HG03460 (cell line): ENCODE measurements around the gene PJA2.

Source experiments
- ATAC-seq: cut with Tn5 transposase; IDR thresholded peaks from one replicate; pipeline ENCODE4 v1.9.1; 2021; ENCODE audit not compliant: unreplicated experiment

Gene PJA2

DNA sequence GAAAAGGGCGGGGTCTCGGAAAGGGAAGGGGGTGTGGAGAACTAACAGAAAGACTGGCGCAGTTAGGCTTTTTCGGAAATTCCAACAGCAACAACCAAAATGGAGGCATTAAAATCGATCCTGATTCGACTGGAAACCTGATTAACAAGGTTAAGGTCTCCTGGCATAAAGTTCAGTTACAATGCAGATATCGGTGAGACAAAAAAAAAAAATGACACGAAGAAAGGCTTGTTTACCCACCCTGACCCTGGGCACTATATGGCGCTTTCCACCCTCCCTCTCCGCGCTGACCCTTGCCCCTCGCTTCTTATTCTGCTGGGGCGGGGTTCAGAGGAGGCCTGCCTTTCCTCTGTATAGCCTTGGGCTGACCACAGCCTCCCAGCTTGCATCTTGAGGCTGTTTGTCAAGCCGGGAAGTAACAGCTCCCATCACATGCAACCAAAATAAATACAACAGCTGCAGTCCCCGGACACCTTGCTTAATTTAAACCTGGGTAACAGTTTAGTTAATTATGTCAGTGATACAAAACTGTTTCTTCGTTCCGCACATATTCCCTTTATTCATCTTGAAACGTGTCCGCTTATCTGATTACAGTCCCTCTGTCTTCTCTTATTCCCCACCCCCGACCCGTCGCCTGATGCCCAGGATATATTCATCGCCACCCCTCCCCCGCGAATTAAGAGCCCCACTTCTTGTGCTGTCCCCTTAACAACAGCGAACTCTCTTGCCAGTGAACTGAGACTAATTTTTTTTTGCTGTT is 795 bp upstream of the PJA2 start:
- peak; percentile 16 for ATAC-seq

GRCh38 chr5:109408991-109409843 is 557 bp downstream of the PJA2 start:
- ATAC-seq, result peak; percentile 27

GRCh38 chr5:109407913-109408312 is 1.9 kb downstream of the PJA2 start:
- ATAC-seq, result no peak

DNA sequence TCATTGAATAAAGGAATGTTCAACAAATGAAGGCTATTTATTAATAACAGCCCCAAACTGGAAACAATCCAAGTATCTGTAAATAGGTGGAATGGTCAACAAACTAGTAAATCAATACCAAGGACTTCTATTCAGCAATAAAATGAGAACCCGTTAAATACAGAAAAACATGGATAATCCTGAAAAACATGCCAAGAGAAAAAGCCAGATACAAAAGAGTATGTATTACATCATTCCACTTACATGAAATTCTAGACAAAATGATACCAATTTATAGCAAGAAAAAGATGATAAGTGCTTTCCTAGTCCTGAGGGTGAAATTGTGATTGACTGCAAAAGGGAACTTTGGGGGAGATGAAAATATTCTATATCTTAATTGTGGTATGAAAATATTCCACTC is 3.1 kb downstream of the PJA2 start:
- ATAC-seq, result no peak

DNA sequence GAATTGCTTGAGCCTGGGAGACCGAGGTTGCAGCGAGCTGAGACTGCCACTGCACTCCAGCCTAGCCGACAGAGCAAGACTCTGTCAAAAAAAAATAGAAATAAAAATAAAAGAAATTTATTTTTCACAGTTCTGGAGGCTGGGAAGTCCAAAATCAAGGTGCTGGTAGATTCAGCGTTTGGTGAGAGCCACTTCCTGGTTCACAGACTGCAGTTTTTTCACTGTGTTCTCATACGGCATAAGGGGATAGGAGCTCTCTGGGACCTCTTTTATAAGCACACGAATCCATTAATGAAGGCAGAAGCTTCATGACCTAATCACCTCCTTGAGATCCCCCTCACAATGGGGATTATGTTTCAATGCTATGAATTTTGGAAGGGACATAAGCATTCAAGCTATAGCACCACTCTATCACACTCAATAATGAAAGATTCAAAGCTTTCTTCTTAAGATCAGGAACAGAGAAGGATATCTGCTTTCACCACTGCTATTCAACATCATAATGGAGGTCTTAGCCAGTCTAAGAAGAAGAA is 5.3 kb downstream of the PJA2 start:
- no peak for ATAC-seq

- ATAC-seq, result no peak
Measured at GRCh38 chr5:109403469-109403868, 6.3 kb downstream of the PJA2 start.

DNA sequence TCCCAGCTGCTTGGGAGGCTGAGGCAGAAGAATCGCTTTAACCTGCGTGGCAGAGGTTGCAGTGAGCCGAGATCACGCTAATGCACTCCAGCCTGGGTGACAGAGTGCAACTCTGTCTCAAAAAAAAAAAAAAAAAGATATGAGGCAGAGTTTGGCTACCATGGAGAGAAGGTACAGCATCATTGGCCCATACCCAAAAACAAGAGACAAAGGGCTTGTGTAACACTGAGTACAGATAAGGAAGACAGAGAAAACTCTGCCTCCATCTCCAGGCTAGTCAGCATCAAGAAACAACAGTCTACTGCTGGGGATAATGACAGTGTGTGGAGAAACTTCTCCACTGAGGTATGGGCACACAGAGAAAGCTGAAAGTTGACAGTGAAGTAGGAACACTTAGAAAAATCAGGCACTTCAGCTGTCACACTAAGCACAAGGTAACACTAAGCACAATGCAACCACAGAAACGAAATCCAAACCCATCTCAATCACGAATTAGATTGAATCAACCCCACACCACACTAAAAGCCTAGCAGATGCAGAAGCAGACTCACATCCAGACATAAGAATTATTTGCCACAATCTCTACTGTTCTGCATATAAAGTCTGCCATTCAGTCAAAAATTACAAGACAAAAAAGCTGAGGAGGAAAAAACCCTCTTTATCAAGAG is 10.5 kb downstream of the PJA2 start:
- ATAC-seq, result no peak

GRCh38 chr5:109396965-109397364 is 12.8 kb downstream of the PJA2 start:
- no peak for ATAC-seq

- no peak for ATAC-seq
Measured at GRCh38 chr5:109394806-109395205, 15.0 kb downstream of the PJA2 start.

DNA sequence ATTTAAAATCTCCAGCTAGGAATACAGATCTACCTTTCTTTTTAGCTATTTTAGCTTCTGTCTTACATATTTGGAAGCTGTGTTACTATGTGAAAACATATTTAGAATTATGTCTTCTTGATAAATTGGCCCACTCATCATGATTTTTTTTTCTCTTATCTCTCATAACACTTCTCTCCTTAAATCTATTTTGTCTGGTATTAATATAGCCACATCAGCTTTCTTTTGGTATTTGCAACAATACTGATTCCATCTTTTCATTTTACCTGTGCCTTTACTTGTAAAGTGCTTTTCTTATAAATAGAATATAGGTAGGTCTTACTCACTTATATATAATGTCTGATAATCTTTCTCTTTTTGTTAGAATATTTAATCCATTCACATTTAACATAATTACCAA is 19.6 kb downstream of the PJA2 start:
- ATAC-seq, result no peak

GRCh38 chr5:109388407-109388806 is 21.4 kb downstream of the PJA2 start:
- ATAC-seq, result no peak

GRCh38 chr5:109387408-109387974 is 22.3 kb downstream of the PJA2 start:
- ATAC-seq, result no peak

GRCh38 chr5:109378095-109378494 is 31.7 kb downstream of the PJA2 start:
- no peak for ATAC-seq

DNA sequence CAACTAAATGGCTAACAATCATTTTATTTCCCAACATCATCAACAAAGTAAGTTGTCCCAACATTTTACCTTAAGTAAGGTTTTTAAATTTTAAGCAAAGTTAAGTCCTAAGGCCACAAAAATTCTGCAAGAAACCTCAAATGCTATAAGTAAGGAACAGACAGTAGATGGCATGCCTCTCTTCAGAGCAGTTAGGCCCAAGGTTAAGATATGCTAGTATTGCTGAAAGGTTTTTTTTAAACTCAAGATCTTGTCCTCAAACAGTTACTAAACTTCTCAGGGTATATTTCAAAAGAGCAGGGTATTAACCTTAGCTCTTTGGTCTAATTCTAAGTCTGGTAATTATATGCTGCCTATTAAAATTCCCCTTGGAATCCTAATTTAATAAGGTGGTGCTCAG is 35.1 kb downstream of the PJA2 start:
- ATAC-seq, result no peak

- ATAC-seq, result no peak
Measured at GRCh38 chr5:109373932-109374331, 35.8 kb downstream of the PJA2 start.

- ATAC-seq, result no peak
Measured at GRCh38 chr5:109370343-109370742, 39.4 kb downstream of the PJA2 start.

- ATAC-seq, result no peak
Measured at GRCh38 chr5:109365653-109366052, 44.1 kb downstream of the PJA2 start.

- no peak for ATAC-seq
Measured at GRCh38 chr5:109364977-109365376, 44.8 kb downstream of the PJA2 start.

DNA sequence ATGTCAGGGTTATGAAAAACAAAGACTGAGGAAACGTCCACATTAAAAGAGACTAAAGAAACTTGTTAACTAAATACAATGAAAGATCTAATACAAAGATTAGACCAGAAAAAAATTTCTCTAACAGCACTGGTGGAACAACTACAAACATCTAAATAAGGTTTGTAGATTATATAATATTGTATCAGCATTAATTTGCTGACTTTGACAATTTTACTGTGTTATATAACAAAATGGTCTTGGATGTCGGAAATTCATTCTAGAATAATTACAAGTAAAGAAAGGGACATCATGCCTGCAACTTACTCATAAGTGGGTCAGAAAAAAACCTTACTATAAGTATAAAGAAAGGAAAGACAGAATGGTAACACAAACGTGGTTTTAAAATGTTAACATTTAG is 50.1 kb downstream of the PJA2 start:
- no peak for ATAC-seq

DNA sequence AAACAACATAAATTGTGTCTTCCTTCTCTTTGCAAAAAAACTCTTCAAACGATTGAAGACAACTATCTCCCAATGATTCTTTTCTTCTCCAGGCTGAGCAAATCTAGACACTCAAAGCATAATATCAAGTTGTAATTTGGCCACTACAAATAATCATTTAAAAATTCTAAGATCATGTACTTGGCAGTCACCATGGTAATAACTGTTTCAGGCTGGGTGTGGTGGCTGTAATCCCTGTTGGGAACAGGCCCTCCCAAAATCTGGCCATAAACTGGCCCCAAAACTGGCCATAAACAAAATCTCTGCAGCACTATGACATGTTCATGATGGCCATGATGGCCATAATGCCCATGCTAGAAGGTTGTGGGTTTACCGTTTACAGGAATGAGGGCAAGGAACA is 52.0 kb downstream of the PJA2 start:
- ATAC-seq, result no peak

GRCh38 chr5:109354761-109355160 is 55.0 kb downstream of the PJA2 start:
- no peak for ATAC-seq
